GM18526 (cell line): ENCODE measurements around the gene GNRHR.

Experiments
- POLR2A ChIP-seq: IDR thresholded peaks from 3 replicates; pipeline ENCODE4 v1.6.1; 2011; ENCODE audit not compliant: insufficient read length; ENCODE audit errors: extremely low read depth

The GNRHR gene

DNA sequence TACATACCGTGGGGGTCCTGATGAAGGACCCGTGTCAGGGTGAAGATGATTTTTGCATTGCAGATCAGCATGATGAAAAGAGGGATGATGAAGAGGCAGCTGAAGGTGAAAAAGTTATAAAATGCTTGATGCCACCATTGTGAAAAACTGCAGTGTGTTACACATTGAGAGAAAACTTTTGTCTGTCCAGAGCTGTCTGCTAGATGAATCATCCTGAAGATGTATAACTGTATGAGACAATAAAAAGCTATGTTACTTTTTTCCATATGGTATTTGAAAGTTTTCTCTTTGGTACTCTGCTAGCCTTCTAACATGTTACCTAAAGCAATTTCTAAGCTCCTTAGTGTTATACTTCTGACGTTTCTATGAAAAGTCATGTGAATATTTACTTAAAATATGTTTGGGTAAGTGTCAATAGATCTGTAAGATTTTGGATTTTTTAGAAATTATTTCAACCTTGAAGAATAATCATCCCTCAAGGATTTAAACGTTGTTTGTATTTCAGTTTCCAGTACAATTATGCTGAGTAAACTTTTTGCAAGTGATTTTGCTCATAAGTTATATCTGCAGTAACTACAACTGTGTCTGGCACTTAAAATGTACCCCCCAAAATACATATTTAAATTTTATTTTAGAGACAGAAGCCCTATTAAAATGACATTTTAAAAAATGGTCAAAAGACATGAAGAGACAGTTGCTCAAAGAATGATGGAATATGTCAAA lies 9.5 kb downstream of the GNRHR start:
- no peak for TF ChIP-seq POLR2A

DNA sequence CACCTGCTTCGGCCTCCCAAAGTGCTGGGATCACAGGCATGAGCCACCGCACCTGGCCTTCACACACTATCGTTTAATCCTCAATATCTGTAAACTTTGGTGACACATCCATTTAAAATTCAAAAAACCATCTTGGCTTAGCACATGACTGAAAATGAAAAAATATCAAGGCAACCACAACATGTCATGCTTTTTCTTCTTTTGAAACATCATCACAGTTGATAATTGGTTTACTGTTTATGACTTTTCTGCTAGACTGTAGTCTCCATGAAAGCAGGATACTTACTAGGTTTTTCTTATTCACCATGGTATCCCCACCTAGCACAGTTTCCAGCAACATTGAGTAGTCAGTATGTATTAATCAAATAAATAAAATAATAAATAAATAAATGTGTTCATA lies 11.0 kb downstream of the GNRHR start:
- TF ChIP-seq POLR2A, result no peak

DNA sequence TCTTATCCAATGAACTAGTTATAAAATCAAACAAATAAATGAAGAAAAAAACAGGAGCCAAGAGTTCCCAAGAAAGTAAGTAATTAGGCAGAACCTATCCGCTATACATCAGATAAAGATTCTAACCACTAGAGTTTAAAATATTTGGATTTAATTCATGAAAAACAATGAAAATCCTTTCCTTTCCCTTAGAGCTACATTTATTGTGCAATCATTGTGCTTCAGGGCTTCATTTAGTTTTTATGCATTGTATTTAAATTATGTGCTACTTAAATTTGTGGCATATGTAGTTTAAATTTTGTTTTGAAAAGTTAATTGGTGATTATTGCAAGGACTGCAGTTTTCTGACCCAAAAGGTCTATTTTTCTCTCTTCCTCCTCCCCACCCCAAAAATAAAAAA lies 17.9 kb downstream of the GNRHR start:
- no peak for TF ChIP-seq POLR2A

DNA sequence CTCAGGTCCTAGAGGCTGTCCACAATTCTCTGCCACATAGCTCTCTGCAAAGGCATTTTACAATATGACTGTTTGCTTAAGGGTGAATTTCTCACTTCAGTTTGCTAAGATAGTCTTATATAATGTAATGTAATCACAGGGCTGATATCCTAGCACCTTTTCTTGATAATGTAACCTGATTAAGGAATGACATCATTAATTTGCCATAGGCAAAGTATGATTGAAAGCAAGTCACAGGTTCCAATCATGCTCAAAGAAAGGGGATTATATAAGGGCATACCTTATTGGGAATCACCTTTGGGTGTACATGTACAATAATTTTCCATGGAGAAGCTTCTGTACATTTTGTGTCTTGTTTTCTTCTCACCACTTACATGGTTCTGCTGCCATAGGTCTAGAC lies 18.9 kb downstream of the GNRHR start:
- no peak for TF ChIP-seq POLR2A

DNA sequence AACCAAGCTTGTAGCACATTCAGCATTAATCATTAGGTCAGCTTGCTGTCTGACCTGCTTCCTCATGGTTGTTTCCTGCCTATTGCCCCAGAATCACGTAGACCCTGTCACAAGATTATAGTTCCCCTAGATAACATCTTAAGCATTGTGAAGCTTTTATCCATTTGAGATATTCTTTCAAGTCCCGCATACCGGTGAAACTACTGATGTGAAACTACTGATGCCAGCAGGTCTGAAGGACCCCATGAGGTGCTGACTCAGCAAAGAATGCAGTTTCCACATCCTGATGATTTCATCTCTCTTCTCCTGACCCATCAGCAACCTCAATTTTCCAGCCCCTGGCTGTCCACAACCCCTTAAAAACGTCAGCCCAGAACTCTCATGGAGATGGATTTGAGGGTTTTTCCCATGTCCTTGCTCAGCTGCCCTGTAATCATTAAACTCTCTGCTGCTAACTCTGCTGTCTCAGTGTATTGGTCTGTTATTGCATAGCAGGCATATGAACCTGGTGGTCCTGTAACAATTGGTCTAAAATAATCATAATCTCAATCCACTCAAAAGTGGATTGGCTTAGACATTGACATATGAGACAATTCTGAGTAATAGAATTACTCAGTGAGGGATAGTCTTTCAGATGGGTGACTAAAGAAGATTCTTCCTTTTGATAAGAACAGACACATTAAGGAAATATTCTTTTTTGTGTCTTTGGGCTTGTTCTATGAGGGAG lies 26.9 kb downstream of the GNRHR start:
- TF ChIP-seq POLR2A, result no peak

DNA sequence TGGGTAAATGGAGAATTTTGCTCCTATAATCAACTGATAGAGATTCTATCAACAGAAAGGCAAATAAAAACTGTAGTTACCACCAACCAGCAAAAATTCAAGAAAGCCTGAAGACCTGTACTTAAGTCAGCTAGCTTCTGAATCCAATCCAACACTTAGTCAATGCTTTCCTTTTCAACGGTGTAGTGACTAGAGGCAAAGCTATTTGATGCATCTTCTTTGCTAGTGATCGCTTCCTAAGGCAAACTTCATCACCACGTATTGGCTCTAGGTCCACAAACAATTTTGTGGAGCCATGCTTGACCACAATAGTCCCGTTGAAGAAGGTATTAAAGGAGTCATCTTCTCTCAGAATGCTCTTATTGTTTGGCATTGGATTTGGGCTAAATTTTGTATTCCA lies 28.2 kb downstream of the GNRHR start:
- TF ChIP-seq POLR2A, result no peak

DNA sequence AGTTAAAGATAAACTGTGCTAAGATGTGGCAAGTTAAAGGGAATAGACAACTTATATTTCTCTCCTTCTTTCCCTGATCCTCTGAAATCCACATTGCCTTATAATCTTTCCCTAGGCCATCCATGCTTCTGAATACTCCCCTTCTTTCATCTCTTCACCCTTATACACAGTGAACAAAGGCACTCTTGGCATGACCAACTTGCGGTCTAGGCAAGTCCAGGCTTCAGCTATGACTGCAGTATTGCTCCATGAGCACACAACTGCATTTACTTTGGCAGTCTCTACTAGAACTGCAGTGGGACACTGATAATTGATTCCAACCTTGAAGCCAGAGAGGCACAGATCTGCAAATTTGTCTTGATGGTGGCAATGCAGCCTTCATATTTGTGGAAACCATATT lies 29.1 kb downstream of the GNRHR start:
- no peak for TF ChIP-seq POLR2A

DNA sequence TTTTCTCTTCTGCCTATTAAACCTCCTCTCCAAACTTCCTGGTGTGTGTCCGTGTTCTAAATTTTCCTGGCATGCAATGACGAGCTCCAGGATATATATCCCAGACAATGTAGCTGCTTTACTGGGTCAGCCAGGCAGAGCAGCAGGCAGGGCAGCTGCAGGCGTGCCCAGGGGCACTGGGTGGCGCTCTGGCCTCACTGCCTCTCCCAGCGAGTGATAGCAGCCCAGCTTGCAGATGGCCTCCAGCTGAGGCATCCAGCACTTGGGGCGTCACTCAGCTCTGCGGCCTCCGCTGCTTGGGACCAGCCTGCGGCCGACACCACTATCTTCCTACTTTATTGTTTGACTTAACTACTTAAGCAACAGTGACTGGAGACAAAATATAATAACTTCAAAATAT lies 30.2 kb downstream of the GNRHR start:
- TF ChIP-seq POLR2A, result no peak

DNA sequence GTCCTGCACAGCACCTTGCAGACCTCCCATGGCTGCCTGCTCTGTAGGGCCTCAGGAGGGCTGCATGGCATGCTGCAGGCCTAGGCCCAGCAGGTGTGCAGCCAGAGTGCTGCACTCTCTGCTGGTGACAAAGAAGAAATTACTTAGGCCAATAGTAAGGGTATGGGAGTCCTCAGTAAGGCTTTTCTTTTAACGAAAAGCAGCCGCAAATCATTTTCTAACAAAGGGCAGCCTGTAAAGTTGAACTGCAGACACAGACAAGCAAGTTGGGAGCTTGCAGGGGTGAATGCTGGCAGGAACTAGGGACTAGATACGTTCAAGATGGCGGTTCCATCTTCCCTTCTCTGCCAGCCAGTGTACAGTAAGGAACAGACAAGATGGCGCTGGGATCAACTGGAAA lies 30.8 kb downstream of the GNRHR start:
- TF ChIP-seq POLR2A, result no peak

DNA sequence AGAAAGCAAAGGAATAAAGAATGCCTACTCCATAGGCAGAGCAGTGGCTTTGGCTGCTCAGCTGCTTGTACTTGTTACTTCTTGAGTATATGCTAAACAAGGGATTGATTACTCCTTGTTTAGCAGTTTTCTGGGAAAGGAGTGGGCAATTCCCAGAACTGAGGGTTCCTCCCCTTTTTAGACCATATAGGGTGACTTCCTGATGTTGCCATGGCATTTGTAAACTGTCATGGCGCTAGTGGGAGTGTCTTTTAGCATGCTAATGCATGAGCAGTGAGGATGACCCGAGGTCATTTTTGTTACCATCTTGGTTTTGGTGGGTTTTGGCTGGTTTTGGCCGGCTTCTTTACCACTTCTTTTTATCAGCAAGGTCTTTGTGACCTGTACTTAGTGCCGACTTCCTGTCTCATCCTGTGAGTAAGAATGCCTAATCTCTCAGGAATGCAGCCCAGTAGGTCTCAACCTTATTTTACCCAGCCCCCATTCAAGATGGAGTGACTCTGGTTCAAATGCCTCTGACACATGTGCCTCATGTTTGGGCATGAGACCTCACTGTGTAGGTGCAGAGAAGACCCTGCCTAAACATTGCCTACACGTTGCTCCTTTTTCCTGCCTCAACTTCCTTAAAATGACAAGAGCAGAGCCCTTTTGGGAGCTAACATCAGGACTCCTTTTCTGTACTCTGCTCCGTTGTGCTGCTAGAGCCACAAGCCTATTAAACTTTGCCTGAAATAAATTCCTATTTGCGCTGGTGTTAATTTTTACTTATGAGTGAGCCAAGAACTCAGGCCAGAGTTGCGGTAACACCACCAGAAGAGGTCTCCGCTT lies 32.2 kb downstream of the GNRHR start:
- TF ChIP-seq POLR2A, result no peak

DNA sequence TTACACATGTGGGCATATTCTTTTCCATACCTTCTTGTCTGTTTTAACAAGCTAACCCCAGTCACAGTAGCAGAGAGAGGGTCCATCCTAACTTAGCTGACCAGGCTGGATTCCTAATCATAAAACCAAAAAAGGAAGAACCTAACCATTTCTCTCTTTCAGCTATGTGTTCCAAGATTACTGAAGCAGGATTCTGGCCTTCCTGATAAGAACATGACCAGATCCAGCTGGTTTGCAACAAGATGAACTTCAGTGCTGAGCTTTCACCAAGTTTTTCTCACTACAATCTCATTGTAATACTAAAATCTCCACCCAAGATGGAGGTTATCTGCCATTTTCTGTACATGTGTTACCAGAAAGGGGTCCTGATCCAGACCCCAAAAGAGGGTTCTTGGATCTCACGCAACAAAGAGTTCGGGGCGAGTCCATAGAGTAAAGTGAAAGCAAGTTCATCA lies 32.8 kb downstream of the GNRHR start:
- no peak for TF ChIP-seq POLR2A

DNA sequence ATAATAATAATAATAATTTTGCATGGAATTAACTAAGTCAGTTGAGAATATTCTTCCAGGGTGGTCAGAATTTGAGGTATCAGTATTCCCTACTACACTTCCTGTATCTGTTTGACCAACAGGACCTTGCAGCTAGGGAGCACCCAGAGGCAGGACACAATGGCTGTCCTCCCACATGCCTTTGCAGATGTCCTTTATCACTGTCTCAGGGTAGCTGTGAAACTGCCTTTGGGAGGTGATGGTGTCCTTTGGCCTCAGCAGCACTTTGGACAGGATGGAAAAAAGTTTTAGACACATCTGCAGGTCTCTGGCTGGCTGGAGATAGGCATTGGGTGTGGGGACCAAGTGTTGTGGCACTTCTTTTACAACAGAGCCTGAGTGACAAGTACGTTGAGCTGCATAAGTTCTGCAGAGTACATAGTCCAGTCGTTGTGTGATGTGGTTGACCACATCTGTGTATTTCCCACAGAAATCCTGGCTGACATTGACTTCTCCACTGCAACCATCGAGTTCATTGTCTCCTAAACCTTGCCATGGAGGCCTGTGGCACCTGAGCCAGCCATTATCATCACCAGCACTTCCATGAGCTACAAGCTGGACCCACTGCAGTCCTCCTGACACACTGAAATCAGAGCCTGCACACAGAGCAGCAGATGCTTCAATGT lies 34.1 kb downstream of the GNRHR start:
- no peak for TF ChIP-seq POLR2A

DNA sequence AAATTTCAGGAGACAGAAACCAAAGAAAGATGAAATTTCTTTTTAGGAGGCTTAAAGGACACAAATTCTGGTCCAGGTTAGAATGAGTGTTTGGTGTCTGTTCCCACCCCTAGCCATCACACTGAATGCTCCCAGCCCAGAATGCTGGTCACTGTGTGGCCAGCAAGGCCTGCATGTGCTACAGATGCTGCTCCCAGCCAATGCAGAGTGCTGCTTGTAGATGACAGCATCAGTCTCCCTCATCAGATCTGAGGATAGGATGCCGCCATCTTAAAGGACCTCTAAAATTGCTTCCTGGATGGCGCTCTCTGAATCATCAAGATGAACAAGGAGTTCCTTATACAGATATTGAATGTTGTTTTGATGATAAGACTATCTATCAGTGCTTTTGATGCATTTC lies 35.3 kb downstream of the GNRHR start:
- no peak for TF ChIP-seq POLR2A

DNA sequence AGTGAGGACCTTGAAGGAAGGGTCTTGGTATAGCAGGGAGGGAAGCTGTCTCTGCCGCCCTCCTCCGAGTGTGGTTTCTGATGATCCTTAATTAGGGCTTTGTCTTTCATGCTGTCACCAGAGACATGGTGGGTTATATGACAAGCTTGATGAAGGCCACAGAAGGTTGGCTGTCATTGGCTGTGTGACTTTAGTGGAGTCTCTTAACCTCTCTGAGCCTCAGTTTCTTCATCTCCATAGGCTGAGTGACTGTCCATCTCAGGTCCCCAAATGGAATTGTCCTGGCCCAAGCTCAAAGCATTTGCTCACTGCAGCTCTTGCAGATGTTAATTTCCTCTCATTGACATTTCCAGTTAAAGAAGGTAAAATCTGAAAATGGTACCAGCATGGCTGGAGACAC lies 36.6 kb downstream of the GNRHR start:
- TF ChIP-seq POLR2A, result no peak

DNA sequence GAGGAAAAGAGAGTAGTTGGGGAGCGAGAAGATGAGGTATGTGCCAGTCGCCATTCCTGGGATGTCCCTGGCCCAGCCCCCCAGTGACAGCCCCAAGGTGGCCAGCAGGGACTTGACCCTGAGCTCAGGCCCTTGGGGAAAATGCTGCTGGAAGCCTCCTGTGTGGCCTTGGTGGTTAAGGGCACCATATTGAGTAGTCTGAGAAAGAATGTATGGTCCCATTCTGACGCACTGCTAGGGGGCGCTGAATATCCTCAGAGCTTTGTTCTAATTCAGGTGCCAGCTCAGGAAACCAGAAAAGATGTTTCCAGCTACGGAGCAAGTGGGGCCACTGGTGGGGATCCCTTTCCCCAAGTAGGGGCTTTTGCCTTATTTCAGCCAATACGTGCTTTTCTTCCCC lies 39.2 kb downstream of the GNRHR start:
- no peak for TF ChIP-seq POLR2A
